ENCODE results near the gene UCN.
A peak's percentile ranks its signal among the peaks of the same experiment; 100 is the strongest.
"Not testable (repeated sequence)": the region's sequence is repeated elsewhere in the genome, so short reads cannot be mapped to it uniquely, and the experiment has no call there.

Gene UCN

DNA sequence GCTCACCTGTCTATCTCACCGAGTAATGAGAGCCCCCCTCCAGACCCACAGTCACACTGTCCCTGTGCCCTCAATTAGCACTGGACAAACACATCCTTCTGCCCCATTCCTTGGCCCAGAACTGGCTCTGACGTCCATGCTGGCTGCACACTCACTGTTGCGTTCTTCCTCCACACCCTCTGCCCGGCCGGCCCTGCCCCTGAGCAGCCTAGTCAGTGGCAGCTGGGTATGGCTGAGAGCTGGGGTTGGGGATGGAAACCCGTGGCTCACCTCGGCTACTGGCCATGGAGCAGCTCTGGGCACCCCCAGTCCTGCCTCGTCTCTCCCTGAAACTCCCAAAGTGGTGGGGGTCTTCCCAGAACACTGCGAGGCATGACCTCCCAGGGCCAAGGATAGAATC, 6.5 kb upstream of the UCN start:
- DNase-seq, result no peak

DNA sequence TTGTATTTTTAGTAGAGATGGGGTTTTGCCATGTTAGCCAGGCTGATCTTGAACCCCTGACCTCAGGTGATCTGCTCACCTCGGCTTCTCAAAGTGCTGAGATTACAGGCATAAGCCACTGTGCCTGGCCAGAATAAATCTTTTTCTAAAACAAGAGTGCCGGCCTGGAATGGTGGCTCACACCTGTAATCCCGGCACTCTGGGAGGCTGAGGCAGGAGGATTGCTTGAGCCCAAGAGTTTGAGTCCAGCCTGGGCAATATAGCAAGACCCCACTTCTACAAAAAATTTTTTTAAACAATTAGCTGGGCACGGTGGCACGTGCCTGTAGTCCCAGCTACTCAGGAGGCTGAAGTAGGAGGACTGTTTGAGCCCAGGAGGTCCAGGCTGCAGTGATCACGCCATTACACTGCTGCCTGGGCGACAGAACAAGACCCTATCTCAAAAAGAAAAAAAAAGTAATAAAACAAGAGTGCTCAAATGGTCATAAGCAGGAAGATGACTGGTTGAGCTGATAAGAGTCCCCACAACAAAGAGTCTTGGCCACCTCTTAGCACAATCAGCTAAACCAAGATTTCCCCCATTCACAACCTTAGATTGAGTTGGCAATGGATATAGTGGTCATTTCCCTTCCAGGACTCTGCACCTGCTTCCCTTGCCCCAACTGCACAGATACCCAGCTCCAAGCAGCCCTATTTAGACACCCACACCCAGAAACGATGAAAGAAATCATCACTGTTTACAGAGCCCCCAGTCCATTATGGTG, 5.8 kb upstream of the UCN start:
- DNase-seq, result no peak

DNA sequence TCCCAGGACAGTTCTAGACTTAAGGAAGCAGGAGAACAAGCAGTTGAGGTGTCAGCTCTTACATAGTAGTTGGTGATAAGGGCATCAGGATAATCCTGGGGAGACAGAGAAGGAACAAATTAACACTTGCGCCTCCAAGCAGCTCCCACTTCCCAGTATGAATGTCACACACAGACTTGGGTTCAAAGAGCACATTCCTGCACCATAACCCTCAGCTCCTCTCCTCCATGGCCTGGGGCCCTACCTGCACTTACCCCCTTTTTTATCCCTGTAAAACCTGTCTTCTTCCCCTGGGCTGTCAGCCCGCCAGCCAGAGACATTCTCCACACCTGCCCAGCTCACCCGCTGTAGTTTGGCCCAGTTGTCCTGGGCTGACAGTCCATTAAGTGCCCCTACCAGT, 3.9 kb upstream of the UCN start:
- DNase-seq, result no peak

DNA sequence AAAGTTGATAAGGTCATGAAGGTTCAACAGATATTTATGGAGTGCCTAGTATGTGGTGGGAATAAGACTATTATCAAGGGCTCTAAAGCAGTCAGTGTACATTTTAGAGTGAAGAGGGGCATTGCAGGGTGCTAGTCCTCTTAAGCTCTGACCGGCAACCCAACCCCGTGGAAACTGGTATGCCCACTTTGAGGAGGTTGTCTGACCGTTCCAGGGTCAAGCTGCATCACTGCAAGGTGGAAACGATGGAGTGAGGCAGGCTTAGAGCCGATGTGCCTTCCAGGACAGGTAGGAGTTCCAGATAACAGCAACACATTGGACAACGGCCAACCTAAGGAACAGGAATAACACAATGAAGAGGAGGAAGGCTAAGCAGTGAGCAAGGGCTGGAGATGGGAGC, 1.4 kb upstream of the UCN start:
- DNase-seq, result no peak

DNA sequence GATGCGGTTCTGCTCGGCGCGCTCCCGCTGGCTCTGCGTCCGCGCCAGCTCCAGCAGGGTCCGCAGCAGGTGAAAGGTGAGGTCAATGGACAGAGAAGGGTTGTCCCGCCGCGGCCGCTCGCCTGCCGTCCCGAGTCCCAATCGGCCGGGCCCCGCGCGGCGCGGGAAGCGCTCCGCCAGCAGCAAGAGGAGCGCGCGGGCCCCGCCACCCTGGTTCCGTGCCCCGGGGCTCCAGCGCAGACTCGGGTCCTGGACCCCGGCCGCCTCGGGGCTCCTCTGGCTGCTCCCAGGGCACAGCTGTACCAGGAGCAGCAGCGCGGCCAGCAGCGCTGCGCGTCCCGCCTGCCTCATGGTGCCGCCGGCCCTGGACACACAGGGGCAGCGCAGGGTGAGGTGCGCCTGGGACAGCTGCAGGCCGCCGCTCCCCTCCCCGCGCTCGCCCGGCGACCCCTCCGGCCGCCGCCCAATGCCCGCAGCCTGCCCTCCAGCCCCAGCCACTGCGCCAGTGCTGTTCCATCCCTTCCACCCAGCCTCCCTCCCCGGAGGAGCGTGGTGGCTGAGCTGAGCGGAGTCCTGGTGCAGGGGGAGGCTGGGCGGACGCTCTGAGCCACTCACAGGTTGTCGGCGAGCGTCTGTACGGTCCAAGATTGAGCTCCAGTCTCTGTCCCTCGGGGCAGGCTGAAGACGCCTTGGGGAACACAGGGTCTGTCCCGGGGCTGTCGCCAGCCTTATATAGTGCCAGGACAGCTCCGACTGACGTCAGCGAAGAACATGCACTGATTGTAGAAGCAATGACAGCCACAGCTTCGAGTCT, 493 bp downstream of the UCN start:
- DNase-seq, result no peak

DNA sequence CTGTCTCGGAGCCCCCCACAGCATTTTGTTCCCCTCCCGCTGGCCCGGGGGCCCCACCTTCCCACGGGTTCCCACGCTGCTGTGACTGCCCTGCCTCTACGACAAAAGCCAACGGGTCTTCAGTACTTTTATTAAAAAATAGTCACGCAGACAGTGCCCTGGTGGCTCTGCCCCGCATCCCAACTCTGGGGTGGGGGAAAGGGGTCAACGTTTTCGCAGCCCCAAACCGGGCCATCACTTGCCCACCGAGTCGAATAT, 1.0 kb downstream of the UCN start:
- DNase-seq, result no peak

DNA sequence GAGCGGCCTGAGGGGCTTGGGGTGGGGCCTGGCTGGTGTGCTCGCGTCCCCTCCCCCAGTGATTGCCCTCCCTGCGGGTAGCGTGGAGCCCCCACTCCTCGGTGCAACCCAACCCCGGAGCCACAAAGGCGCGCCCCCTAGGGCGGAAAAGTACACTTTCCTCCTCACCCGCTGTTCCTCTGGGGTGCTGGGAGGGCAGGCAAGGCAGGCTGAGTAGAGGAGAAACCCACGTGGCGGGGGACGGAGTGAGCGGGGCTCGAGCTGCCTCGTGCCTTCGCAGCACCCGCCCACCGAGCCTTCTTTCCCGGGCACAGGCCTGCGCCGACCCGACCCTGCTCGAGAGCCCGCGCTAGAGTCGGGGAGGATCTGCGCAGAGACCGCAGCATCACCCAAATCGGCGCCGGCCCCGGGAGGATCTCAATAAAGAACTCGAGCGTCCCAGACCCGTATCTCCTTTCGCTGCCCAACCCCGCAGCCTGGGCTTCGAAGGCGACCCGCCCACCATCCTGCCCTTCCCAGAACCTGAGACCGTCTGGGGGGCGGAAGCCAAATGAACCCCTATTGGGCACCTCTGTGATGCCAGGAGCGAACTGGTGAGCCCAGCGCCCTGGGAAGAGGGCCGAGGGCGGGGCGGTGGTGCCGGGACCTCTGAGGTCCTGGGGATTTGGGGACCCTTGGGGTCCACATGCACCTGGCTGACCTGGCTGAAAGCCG, 1.5 kb downstream of the UCN start:
- no peak for DNase-seq

DNA sequence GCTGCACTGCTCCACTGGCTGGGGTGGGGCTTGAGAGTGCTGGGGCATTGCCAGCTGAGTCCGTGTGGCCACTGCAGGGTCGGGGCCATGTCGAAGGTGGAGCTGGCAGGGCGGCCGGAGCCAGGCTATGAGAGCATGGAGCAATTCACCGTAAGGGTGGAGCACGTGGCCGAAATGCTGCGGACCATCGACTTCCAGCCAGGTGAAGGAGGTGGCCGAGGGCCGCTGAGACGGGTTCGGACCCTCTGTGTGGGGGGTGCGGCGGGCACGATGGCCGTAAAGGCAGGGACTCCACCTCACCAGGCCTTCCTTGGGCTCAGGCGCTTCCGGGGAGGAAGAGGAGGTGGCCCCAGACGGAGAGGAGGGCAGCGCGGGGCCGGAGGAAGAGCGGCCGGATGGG, 2.1 kb downstream of the UCN start:
- no peak for DNase-seq

DNA sequence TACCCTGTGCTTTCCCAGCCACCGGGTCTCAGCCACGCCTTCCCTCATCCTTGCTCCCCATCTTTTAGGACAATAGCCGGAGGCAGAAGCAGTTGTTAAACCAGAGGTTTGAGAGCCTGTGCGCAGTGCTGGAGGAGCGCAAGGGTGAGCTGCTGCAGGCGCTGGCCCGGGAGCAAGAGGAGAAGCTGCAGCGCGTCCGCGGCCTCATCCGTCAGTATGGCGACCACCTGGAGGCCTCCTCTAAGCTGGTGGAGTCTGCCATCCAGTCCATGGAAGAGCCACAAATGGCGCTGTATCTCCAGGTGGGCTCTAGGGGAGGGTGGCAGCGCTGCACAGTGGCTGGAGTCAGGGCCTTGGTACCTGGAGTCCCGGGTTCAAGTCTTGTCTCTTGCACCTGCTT, 2.7 kb downstream of the UCN start:
- DNase-seq, result no peak

DNA sequence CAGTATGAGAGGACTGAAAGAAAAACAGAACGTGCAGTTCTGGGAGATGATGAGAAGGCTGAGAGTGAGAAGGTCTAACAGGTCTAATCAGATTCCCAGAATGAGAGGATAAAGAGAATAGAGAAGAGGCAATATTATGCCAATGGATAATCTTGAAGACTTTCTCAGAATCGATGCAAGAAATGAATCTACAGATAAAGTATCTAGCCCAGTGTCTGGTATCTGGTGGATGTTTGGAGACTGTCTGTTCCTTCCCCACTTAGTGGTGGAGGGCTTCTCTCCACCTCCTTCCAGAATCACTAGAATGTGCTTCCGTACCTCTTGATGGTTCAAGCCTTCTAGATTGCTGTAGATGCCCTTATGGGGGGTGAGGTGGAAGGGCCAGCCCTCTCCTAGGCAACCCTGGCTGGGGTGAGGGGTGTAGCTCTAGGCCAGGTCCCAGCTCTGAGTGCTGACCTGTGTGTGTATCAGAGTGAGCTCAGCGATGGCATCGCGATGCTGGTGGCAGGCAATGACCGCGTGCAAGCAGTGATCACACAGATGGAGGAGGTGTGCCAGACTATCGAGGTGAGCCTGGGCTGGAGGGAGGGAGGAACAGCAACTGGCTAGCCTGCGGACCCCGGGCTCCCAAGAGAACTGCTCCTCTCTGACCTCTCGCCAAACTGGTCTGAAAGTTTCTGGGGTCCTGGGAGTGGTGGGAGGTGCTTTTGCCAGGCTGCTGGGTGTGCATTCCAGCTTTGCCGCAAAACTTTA, 3.6 kb downstream of the UCN start:
- DNase-seq, result no peak

DNA sequence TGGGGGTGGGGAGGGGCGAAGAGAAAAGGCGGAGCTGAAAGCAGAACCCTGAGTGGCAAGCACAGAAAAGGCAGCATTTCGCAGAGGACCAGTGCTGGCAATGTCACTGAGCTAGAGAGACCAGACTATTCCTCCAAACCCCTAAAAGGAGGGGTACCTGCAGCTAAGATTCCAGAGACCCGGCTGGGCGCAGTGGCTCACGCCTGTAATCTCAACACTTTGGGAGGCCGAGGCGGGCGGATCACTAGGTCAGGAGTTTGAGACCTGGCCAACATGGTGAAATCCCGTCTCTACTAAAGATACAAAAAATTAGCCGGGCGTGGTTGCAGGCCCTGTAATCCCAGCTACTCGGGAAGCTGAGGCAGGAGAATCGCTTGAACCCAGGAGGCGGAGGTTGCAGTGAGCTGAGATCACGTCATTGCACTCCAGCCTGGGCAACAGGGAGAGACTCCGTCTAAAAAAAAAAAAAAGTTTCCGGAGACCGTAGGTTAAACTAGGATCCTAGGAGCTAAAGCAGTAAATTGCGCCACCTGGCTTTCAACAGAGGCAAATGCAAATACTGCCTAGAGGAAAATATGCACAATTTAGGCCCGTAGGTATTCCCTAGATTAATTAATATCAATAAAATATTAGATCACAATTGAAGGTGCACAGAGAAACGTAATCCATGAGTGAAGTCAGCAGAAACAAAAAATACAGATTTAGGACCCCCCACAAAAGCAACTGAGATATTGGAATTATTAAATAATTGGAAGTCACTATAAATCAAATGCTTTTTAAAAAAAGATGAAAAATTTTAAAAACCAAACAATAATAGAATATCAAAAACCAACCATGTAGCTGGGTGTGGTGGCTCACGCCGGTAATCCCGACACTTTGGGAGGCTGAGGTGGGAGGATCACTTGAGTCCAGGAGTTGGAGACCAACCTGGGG, 4.9 kb downstream of the UCN start:
- peak; percentile 76 for DNase-seq

DNA sequence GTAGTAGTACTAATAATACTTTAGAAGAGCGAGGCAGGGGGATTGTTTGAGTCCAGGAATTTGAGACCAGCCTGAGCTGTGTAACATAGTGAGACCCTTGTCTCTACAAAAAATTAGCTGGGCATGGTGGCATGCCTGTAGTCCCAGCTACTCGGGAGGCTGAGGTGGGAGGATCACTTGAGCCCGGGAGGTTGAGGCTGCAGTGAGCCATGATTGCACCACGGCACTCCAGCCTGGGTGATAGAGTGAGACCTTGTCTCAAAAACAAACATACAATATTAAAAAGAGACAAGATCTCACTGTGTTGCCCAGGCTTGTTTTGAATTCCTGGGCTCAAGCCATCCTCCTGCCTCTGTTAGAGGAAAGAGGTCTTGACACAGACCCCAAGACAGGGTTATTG, 7.6 kb downstream of the UCN start:
- not testable (repeated sequence) for DNase-seq

DNA sequence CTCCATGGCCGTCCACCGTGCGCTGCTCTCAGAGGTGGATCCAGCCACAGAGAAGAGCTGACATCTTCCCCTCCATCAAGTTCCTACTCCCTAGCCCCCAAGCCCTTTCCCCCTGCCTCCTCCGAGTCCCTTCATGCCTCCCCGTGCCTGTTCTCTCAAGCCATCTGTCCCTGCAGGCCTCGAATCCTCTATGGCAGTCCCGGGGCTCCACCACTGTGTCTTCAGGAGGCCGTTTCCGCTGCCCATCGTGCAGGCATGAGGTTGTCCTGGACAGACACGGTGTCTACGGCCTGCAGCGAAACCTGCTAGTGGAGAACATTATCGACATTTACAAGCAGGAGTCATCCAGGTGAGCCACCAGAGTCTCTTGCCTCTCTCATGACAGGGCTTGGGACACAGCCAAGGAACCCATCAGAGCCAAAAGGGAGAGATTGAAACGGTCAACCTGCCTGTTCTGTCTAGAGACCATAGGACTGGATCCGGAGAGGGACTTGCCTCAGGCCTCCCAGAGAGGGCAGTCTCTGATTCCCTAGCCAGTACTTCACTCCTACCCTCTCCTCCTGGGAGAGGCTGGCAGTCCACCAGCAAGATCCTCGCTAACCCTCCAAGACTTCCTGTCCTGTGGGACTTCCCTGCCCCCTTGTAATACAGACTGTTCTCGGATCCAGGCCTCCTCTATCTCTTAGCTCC, 9.7 kb downstream of the UCN start:
- DNase-seq, result no peak

DNA sequence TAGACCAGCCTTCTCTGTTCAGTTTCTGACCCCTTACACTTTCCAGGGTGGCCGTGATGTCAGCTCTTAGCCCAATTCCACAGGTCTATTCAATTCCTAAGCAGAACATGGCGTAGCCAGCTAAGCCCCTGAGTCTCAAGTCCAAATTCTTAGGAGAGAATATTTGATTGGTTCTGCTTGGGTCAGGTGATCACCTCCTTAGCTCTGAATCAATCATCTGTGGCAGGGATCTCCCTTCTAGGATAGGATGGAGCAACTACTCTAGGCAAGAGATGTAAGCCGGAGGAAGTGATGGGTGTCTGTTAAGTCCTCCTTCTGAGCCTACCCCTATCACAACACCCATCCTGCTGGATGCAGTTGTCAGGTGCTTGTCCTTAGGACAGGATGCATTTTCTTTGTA, 11.1 kb downstream of the UCN start:
- no peak for DNase-seq

DNA sequence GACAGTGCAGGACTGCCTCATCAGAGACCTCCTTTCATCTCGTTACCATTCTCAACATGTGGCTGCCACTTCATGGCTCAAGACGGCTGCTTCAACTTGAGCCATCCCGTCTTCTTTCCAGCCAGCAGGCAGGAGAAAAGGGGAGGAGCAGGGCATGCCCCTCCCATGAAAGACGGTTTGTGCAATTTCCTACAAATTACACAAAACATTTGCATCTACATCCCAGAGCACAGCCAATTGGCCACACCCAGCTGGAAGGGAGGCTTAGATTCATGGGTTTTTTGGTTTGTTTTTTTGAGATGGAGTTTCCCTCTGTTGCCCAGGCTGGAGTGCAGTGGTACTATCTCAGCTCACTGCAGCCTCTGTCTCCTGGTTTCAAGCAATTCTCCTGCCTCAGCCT, 11.8 kb downstream of the UCN start:
- DNase-seq, result no peak

DNA sequence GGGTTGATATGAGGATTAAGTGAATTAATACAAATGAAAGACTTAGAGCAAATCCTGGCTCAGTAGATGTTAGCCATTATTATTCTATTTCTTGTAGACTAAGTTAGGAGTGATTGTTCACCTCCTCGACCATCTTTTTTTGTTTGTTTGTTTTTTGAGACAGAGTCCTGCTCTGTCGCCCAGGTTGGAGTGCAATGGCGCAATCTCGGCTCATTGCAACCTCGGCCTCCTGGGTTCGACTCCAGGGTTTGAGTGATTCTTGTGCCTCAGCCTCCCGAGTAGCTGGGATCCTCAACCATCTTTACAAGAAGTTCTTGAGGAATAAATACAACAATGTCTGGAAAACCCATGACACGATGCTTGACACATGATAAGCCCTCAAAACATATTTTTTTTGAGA, 13.3 kb downstream of the UCN start:
- no peak for DNase-seq

DNA sequence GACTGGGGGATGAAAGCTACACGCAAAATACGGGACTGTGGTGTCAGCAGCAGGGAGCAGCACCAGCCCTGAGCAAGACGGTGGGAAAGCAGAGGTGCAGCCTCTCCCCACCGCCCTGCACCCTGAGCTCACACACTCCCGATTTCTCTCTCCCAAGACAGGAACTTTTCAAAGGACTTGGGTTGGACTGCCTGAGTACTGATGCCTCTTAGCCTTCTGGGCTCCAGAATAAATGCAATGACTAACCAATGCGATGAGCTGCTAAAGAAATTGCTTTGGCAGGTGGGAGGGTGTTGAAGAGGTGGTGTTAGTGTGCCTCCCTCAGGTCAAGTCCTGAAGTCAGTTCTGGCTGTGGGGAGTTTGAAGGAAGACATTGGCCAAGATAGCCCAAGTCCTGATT, 16.4 kb downstream of the UCN start:
- no peak for DNase-seq

DNA sequence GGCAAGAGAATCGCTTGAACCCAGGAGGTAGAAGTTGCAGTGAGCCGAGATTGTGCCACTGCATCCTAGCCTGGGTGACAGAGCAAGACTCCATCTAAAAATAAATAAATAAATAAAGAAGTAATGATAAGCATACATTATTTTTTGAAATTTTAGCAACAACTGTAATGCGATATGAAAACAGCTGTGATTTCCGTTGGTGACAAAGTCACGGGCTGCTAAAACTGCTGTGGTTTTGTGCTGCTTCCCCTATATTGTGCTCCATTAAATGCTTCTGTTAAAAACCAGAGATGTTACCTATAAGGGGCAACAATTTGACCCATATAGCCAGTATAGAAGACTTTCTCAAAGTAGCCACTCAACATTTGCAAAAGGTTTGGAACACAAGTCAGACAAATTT, 17.7 kb downstream of the UCN start:
- no peak for DNase-seq

DNA sequence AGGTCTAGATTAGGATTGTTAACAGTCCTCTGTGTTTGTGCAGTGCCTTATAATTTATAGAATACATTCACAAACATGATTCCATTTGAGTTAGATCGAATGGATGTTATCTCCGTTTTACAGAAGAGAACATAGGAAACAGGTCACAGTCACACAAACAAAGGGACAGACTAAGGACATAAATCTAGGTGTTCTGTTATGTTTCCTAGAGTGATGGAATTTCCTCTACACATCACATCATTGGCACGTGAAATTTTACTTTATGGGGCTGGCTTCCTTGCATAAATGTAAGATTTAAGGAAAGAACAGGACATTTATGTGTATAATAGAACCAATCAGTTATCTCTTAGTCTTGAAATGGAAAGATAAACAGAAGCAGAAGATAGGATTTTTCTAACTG, 19.6 kb downstream of the UCN start:
- no peak for DNase-seq

DNA sequence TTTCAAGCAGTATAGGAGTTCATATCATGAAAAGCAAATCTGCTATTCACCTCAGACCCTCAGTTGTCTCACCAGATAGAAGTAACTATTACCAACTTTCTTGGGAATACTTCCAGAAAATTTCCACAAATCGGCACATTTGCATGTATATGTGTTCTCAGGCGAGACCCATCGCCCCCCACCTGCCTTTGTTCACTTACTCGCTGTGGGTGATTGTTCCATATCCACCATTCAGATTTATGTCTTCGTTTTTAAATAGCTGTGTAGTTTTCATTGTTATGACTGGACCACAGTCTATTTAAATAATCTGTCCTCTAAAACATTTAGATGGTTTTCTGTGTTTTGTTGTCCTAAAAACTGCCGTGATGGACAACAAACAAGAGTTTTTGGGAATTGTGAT, 22.8 kb downstream of the UCN start:
- no peak for DNase-seq

DNA sequence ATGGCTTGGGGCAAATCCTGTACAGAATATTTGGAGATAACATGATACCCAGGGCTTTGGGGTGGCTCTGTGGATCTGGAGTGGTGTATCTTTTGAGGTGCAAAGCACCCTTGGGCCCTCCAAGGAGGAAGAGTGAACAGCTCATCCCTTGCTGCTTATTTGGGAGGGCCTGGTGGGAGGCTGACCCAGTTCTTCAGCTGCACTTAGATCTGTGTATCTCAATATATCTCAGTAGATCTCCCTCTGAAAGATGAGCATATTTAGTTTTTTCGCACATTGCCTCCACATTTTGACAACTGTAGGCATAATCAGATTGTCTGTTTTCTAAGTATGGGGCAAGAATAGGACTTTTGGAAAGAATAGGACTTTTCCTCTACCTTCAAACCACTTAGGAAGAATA, 23.2 kb downstream of the UCN start:
- DNase-seq, result no peak

DNA sequence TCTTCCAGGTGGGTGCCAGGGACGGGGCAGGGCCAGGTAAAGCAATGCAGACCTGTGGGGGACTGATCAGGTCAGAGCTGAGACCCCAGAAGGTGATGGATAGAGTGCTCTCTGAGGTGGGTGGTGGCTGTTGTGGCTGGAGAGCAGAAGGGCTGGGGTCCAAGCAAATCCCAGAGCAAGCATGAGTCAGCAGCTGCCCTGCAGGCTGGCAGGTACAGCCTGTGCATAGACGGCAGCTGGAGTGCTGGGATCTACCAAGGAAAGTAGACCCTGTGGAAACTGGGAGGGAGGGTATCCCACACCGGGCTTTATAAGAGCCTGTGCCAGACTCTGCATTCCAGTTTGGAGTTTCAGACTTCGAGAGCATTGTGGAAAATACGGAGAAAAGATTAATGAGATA, 25.4 kb downstream of the UCN start:
- DNase-seq, result no peak
